ENCODE measurements around the gene ZNF689. TPM values are rescaled to one million over a fixed set of nuclear protein-coding genes. Genes with fewer than 3 reads are reported as not detected.

The ZNF689 gene
- total and polyA plus RNA-seq, 2 of the 13 experiments (the other 11 are each of a cell fraction or from before 2014, with no cell fraction given) = 9.7 to 19.5 TPM

- no peak for TF ChIP-seq LRRFIP1 (CRISPR knock-in tag; conservative IDR thresholded peaks at IDR 0.05)
- TF ChIP-seq HNRNPUL1 (IDR thresholded peaks at IDR 0.05; ENCODE audit: low read depth, low read length) = no peak
- TF ChIP-seq GTF3A (CRISPR knock-in tag; conservative IDR thresholded peaks at IDR 0.05) = no peak
These were observed 39.7 kb upstream of the ZNF689 start (continued) for GRCh38 chr16:30649725-30650368.

- Histone ChIP-seq H3K4me3 (replicated peaks in 1 of 3; ENCODE audit: insufficient read depth in 1 of 3, low read depth in 2 of 3, low read length in 3 of 3) (no peak overlapping the region), H3K4me1 (ENCODE audit: insufficient read depth, low read length) (peaks cover 39% of the 10 kb centered on the region), H2AFZ (ENCODE audit: low read length) (no peak overlapping the region), H3K27me3 (ENCODE audit: control insufficient read depth in 1 of 2, insufficient read depth in 2 of 2, low read length in 2 of 2) (no peaks in the 10 kb centered on the region; a peak in 1 of 5 replicates), H3K4me2 (ENCODE audit: low read depth, low read length) (no peak overlapping the region), H4K20me1 (ENCODE audit: insufficient read depth, low read length) (no peaks in the 10 kb centered on the region), H3K9me3 (ENCODE audit: low read length) (no peaks in the 10 kb centered on the region), H3K9ac (ENCODE audit: insufficient read depth, low read depth, low read length) (no peak overlapping the region), H3K36me3 (replicated peaks in 1 of 2; ENCODE audit: control insufficient read depth in 1 of 2, insufficient read depth in 2 of 2, low read length in 2 of 2) (no peaks in the 10 kb centered on the region), H3K79me2 (ENCODE audit: insufficient read depth, low read length) (peaks cover 4% of the 10 kb centered on the region), H3K27ac (ENCODE audit: extremely low read length, insufficient read depth, low read length) (no peak overlapping the region)
- DNase-seq (ENCODE audit: low spot score) (no peak), FAIRE-seq (no peak), ATAC-seq (no peak)
- in situ Hi-C loops (cut with HindIII; ENCODE audit: extremely low pct_ligation_motif_present, low pct_unique_long_range_greater_than_20kb) (loop anchor here (25.0 kb wide), 1 partner anchor 560 kb away; the partner anchor contains the start of genes PPP4C, TBX6 and YPEL3), intact Hi-C loops (cut with micrococcal nuclease; ENCODE audit: unreplicated experiment) (no loop called here)
- WGBS (ENCODE audit: low lambda C conversion rate) = 33% methylated on average over 1 of the region's 1 CpG
- ChIA-PET POLR2A (no interaction called here), CTCF (ENCODE audit: low intra/inter-chr PET ratio, low total read pairs) (no interaction called here)
- BruUV-seq (replicated peaks) = no TSS peak
- TF ChIP-seq HHEX (CRISPR knock-in tag; IDR thresholded peaks at IDR 0.05) (no peak), PBX3 (CRISPR knock-in tag; IDR thresholded peaks at IDR 0.05; ENCODE audit: borderline replicate concordance) (no peak), ZNF512 (CRISPR knock-in tag; IDR thresholded peaks at IDR 0.05) (peak; percentile 88), DNMT3B (CRISPR knock-in tag; conservative IDR thresholded peaks at IDR 0.05) (no peak), CBX2 (IDR thresholded peaks at IDR 0.05; ENCODE audit: low read depth, low read length) (no peak), CBX2 (CRISPR knock-in tag; IDR thresholded peaks at IDR 0.05; ENCODE audit: low read depth) (no peak), ZNF577 (CRISPR knock-in tag; IDR thresholded peaks at IDR 0.05; ENCODE audit: borderline replicate concordance, low read depth) (no peak), TBX3 (IDR thresholded peaks at IDR 0.05; ENCODE audit: borderline replicate concordance) (no peak), TAF15 (IDR thresholded peaks at IDR 0.05; ENCODE audit: low read depth, low read length, poor library complexity, severe bottlenecking) (no peak), SIN3A (IDR thresholded peaks at IDR 0.05; ENCODE audit: borderline replicate concordance, low read depth, low read length) (no peak), STAG1 (CRISPR knock-in tag; IDR thresholded peaks at IDR 0.05) (peak; percentile 35), GATA4 (IDR thresholded peaks at IDR 0.05; ENCODE audit: borderline replicate concordance, low read depth) (no peak), CTCF (CRISPR knock-in tag; IDR thresholded peaks at IDR 0.05) (peak; percentile 45), ZNF629 (CRISPR knock-in tag; conservative IDR thresholded peaks at IDR 0.05) (no peak)
These were observed 37.0 kb upstream of the ZNF689 start for GRCh38 chr16:30647274-30647571.

All from HepG2 (cell line).